ENCODE results near the gene COL8A1. TPM values are rescaled to one million over a fixed set of nuclear protein-coding genes. Genes with fewer than 3 reads are reported as not detected.

COL8A1 gene
- total RNA-seq, 1 experiment from 2014 or later: 0.13 TPM

DNA sequence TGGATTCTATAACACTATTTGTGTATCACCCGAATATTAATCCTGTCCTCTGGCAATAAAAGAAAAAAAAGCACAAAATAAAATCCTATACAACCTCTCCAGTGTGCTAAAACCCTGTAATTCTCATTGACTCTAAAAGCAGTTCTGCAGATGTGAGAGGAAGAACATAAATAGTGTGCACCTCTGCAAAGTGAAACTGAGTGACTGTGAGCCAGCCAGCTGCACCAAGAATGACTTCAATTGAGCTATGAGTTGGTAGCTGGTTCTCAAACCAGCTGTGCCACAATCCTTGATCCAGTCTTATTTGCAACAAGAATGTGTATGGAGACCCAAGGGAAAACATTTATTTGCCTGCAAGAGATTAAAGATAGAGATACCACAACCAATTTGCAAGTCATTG, 31.2 kb upstream of the COL8A1 start:
- Histone ChIP-seq H3K4me1 (ENCODE audit: control insufficient read depth, insufficient read depth, low read length) (no peaks in the 10 kb centered on the region), H3K27ac (ENCODE audit: low read length) (no peak overlapping the region), H3K9me3 (ENCODE audit: control insufficient read depth, insufficient read depth, low read depth, low read length) (no peaks in the 10 kb centered on the region), H3K4me3 (ENCODE audit: low read depth in 2 of 2, low read length in 2 of 2) (no peak overlapping the region), H3K36me3 (ENCODE audit: control insufficient read depth, insufficient read depth, low read length) (no peaks in the 10 kb centered on the region), H3K27me3 (ENCODE audit: control insufficient read depth, insufficient read depth, low read length) (no peaks in the 10 kb centered on the region)
- BruUV-seq (replicated peaks): no TSS peak
- in situ Hi-C loops (cut with HindIII; ENCODE audit: low pct_unique_long_range_greater_than_20kb, low sequenced_read_pairs) (no loop called here), intact Hi-C loops (cut with micrococcal nuclease; ENCODE audit: unreplicated experiment) (no loop called here)
- no peak for TF ChIP-seq SIN3A (IDR thresholded peaks at IDR 0.05; ENCODE audit: borderline replicate concordance, insufficient read depth, low read depth, low read length)
- TF ChIP-seq, protein P1, sequence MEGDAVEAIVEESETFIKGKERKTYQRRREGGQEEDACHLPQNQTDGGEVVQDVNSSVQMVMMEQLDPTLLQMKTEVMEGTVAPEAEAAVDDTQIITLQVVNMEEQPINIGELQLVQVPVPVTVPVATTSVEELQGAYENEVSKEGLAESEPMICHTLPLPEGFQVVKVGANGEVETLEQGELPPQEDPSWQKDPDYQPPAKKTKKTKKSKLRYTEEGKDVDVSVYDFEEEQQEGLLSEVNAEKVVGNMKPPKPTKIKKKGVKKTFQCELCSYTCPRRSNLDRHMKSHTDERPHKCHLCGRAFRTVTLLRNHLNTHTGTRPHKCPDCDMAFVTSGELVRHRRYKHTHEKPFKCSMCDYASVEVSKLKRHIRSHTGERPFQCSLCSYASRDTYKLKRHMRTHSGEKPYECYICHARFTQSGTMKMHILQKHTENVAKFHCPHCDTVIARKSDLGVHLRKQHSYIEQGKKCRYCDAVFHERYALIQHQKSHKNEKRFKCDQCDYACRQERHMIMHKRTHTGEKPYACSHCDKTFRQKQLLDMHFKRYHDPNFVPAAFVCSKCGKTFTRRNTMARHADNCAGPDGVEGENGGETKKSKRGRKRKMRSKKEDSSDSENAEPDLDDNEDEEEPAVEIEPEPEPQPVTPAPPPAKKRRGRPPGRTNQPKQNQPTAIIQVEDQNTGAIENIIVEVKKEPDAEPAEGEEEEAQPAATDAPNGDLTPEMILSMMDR (IDR thresholded peaks at IDR 0.05): no peak
- TF ChIP-seq, protein P2, sequence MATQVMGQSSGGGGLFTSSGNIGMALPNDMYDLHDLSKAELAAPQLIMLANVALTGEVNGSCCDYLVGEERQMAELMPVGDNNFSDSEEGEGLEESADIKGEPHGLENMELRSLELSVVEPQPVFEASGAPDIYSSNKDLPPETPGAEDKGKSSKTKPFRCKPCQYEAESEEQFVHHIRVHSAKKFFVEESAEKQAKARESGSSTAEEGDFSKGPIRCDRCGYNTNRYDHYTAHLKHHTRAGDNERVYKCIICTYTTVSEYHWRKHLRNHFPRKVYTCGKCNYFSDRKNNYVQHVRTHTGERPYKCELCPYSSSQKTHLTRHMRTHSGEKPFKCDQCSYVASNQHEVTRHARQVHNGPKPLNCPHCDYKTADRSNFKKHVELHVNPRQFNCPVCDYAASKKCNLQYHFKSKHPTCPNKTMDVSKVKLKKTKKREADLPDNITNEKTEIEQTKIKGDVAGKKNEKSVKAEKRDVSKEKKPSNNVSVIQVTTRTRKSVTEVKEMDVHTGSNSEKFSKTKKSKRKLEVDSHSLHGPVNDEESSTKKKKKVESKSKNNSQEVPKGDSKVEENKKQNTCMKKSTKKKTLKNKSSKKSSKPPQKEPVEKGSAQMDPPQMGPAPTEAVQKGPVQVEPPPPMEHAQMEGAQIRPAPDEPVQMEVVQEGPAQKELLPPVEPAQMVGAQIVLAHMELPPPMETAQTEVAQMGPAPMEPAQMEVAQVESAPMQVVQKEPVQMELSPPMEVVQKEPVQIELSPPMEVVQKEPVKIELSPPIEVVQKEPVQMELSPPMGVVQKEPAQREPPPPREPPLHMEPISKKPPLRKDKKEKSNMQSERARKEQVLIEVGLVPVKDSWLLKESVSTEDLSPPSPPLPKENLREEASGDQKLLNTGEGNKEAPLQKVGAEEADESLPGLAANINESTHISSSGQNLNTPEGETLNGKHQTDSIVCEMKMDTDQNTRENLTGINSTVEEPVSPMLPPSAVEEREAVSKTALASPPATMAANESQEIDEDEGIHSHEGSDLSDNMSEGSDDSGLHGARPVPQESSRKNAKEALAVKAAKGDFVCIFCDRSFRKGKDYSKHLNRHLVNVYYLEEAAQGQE (IDR thresholded peaks at IDR 0.05; ENCODE audit: insufficient read depth in 1 of 2, low read depth in 2 of 2, low read length in 1 of 2): no peak
- TF ChIP-seq POLR2AphosphoS5 (IDR thresholded peaks at IDR 0.05; ENCODE audit: low read depth, low read length): no peak
- TF ChIP-seq TCF7L2 (IDR thresholded peaks at IDR 0.05; ENCODE audit: low read depth, low read length): no peak
- DNase-seq (ENCODE audit: low read depth, low spot score): no peak
- POLR2A ChIA-PET: no interaction called here
- CTCF ChIA-PET: no interaction called here
- no peak for ATAC-seq

DNA sequence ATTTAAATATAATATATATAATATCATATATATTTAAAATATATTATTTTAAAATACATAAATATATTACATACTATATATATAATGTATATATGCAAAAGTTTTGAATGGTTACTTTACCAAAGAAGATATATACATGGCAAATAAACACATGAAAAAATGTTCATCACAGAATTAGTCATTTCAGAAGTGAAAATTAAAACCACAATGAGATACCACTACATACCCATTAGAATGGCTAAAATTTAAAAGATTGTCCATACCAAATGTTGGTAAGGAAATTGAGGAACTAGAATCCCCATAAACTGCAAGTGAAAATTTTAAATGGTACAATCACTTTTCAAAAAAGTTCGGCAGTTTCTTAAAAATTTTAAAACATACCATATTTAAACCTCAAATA, 23.6 kb upstream of the COL8A1 start:
- ATAC-seq (no peak), DNase-seq (ENCODE audit: low read depth, low spot score) (no peak)
- TF ChIP-seq POLR2AphosphoS5 (IDR thresholded peaks at IDR 0.05; ENCODE audit: low read depth, low read length): no peak
- TF ChIP-seq, protein P2 (IDR thresholded peaks at IDR 0.05; ENCODE audit: insufficient read depth in 1 of 2, low read depth in 2 of 2, low read length in 1 of 2): no peak
- in situ Hi-C loops (cut with HindIII; ENCODE audit: low pct_unique_long_range_greater_than_20kb, low sequenced_read_pairs) (no loop called here), intact Hi-C loops (cut with micrococcal nuclease; ENCODE audit: unreplicated experiment) (no loop called here)
- BruUV-seq (replicated peaks): no TSS peak
- ChIA-PET POLR2A (no interaction called here), CTCF (no interaction called here)
- H3K9me3 ChIP-seq (ENCODE audit: control insufficient read depth, insufficient read depth, low read depth, low read length): no peaks in the 10 kb centered on the region
- H3K4me3 ChIP-seq (ENCODE audit: low read depth in 2 of 2, low read length in 2 of 2): no peak overlapping the region
- no peaks in the 10 kb centered on the region for H3K36me3 ChIP-seq (ENCODE audit: control insufficient read depth, insufficient read depth, low read length)
- no peaks in the 10 kb centered on the region for H3K4me1 ChIP-seq (ENCODE audit: control insufficient read depth, insufficient read depth, low read length)
- H3K27ac ChIP-seq (ENCODE audit: low read length): no peak overlapping the region
- H3K27me3 ChIP-seq (ENCODE audit: control insufficient read depth, insufficient read depth, low read length): no peaks in the 10 kb centered on the region

All from Panc1 (cell line).